WI38 (cell line): Measurements from ENCODE around the gene PDE11A.
"Not testable (repeated sequence)": the region's sequence is repeated elsewhere in the genome, so short reads cannot be mapped to it uniquely, and the experiment has no call there.

Source experiments
- H3K4me3 ChIP-seq: 2 replicates; pipeline ENCODE4 v1.5.1; 2011; ENCODE audit warnings: low read depth, mild to moderate bottlenecking, control low read depth, low read length
- CTCF ChIP-seq: IDR thresholded peaks from 2 replicates; pipeline ENCODE4 v1.5.1; 2012; ENCODE audit warnings: low read depth, mild to moderate bottlenecking, control low read depth, low read length

The PDE11A gene

GRCh38 chr2:178043266-178043665 lies 29.3 kb downstream of the PDE11A start:
- no peak for TF ChIP-seq CTCF

DNA sequence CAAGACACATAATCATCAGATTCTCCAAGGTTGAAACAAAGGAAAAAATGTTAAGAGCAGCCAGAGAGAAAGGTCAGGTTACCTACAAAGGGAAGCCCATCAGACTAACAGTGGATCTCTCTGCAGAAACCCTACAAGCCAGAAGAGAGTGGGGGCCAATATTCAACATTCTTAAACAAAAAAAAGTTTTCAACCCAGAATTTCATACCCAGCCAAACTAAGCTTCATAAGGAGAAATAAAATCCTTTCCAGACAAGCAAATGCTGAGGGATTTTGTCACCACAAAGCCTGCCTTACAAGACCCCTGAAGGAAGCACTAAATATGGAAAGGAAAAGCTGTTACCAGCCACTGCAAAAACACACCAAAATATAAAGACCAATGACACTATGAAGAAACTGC lies 39.0 kb downstream of the PDE11A start:
- not testable (repeated sequence) for H3K4me3 ChIP-seq

More at GRCh38 chr2:178043266-178043665, 29.3 kb downstream of the PDE11A start:
- no peak overlapping the region for H3K4me3 ChIP-seq

DNA sequence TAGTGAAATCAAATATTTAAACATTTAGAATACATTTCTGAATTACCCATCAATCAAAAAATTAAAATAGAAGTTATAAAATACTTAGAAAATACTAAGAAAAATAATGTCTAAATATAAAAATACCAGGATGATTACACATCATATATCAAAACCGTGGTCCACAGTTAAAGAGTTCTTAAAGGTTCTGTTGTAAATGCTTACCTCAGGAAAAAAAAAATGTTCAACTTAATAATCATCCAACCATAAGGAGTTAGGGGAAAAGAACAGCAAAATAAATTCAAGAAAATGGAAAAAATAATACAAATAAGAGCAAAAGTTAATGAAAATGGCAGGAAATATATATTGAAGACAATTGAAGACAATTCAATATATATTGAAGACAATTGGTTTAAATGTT lies 43.2 kb downstream of the PDE11A start:
- no peak for TF ChIP-seq CTCF

DNA sequence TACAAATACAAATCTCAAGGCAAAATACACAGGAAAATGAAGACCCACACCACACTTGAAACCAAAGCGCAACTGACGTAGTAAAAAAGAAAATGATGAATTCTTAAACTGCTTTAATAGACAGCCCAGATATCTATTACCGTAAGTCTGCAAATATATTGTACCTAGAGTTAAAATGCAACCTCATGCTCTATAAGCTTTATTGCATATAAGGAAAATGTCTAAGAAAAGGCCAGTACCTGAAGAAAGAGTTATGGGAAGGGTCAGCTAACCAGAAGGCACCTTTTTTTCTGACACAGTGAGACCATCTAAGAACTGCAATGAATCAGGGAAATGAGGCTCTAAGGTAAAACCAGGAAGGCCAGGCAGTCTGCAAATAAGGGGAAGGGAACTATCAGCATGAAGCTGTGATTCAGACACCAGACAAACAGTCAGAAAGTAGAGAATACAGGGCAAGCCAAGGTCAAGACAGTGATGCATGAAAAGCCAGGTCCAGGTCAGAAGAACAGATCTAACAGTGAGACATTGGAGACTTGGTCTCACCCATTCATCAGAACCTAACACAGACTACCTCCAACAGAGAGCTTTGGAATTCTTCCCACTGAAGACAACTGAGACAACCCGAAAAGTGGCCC lies 46.9 kb downstream of the PDE11A start:
- TF ChIP-seq CTCF: no peak
- no peak overlapping the region for H3K4me3 ChIP-seq

More for the DNA sequence above, 43.2 kb downstream of the PDE11A start:
- no peak overlapping the region for H3K4me3 ChIP-seq

- H3K4me3 ChIP-seq: no peak overlapping the region
These were observed 54.4 kb downstream of the PDE11A start for GRCh38 chr2:178018141-178018540.

GRCh38 chr2:178016612-178017011 lies 56.0 kb downstream of the PDE11A start:
- TF ChIP-seq CTCF: no peak
- no peak overlapping the region for H3K4me3 ChIP-seq

More at GRCh38 chr2:178018141-178018540, 54.4 kb downstream of the PDE11A start:
- no peak for TF ChIP-seq CTCF

DNA sequence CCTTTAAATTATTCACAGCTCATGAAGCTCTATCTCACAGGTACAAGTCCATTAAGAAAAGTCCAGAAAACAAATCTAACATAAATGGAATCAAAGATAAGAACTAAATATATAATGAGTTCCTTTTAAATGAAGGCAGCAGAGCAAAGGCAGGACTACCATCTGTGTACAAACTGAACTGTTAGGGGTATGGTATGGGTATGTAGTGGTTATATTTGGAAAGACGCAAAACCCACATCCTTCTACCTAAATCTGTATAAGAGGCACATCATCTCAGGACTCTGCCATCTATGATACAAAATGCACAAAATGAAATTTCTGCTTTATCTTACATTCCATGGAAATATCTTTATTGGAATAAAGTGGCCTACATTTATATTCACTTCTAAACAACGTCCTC lies 59.9 kb downstream of the PDE11A start:
- no peak for TF ChIP-seq CTCF
- H3K4me3 ChIP-seq: no peak overlapping the region

- no peak for TF ChIP-seq CTCF
These were observed 62.8 kb downstream of the PDE11A start for GRCh38 chr2:178009813-178010212.

More at GRCh38 chr2:178009813-178010212, 62.8 kb downstream of the PDE11A start:
- no peak overlapping the region for H3K4me3 ChIP-seq
